Measurements from ENCODE around the gene ATF5. TPM values are rescaled to one million over a fixed set of nuclear protein-coding genes. Genes with fewer than 3 reads are reported as not detected.

The ATF5 gene
- total RNA-seq, 1 donor from 2014 or later: 13.8 TPM

GRCh38 chr19:49915271-49915670 is 13.7 kb upstream of the ATF5 start:
- ATAC-seq: no peak
- no peak for TF ChIP-seq CTCF (IDR thresholded peaks at IDR 0.05)
- Histone ChIP-seq H3K4me1 (peaks cover 22% of the 10 kb centered on the region), H3K4me3 (no peak overlapping the region), H3K27ac (no peak overlapping the region), H3K9me3 (no peaks in the 10 kb centered on the region), H3K27me3 (ENCODE audit: low read depth) (no peaks in the 10 kb centered on the region), H3K36me3 (peaks cover 43% of the 10 kb centered on the region)
- intact Hi-C loops (cut with DNase I): no loop called here
- no peak for DNase-seq

DNA sequence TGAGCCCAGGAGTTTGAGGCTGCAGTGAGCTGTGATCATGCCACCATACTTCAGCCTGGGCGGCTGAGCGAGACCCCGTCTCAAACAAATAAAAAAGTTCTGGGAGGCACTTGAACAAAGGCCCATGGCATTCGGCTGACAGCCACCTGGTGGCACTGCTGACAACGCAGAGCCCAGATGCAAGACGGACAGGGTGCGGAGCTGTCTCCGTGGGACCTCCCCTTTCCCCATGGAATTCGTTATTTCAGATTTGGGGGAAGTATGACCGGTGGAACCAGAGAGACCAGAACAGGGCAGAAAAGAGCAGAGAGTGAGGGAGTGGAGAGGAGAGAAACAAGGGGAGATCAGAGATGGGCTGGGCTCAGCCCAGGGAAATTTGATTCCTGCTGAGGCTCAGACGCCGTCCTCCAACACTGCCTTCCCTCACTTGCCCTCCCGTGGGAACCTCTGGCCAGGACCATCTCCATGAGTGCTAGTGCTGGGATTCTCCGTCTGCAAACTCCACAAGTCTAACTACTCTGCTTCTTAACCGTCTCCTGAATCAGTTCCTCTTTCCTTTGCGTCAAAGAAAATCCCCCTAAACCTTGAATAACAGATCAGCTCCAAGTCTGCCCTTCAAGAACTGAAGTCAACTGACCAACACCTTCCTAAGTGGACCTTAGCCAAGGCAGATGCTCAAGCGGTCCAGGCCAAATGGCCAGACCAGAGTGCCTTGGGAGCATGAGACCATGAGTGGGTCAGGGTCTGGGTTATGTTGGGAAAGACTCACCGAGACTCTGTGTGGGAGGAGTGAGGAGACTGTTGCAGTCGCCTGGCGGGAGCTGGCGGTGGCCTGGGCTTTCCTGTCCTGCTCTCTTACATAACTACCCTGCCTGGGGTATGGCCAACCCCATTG is 11.9 kb upstream of the ATF5 start:
- no peak for TF ChIP-seq CTCF (IDR thresholded peaks at IDR 0.05)
- intact Hi-C loops (cut with DNase I): no loop called here
- Histone ChIP-seq H3K4me1 (peaks cover 8% of the 10 kb centered on the region), H3K36me3 (peaks cover 55% of the 10 kb centered on the region), H3K27me3 (ENCODE audit: low read depth) (no peaks in the 10 kb centered on the region), H3K9me3 (no peaks in the 10 kb centered on the region), H3K27ac (no peak overlapping the region), H3K4me3 (no peak overlapping the region)
- no peak for DNase-seq
- peak; percentile 19 to 41 for ATAC-seq

- Histone ChIP-seq H3K27me3 (ENCODE audit: low read depth) (no peaks in the 10 kb centered on the region), H3K27ac (no peak overlapping the region), H3K36me3 (peaks cover 59% of the 10 kb centered on the region), H3K4me1 (peaks cover 5% of the 10 kb centered on the region), H3K4me3 (no peak overlapping the region), H3K9me3 (no peaks in the 10 kb centered on the region)
- TF ChIP-seq CTCF (IDR thresholded peaks at IDR 0.05): no peak
- ATAC-seq (no peak), DNase-seq (no peak)
- intact Hi-C loops (cut with DNase I): no loop called here
These were observed 10.9 kb upstream of the ATF5 start for GRCh38 chr19:49918089-49918488.

GRCh38 chr19:49920624-49921363 is 8.2 kb upstream of the ATF5 start:
- Histone ChIP-seq H3K36me3 (peaks cover 69% of the 10 kb centered on the region), H3K27me3 (ENCODE audit: low read depth) (no peaks in the 10 kb centered on the region), H3K4me1 (no peaks in the 10 kb centered on the region), H3K9me3 (no peaks in the 10 kb centered on the region), H3K4me3 (no peak overlapping the region), H3K27ac (no peak overlapping the region)
- ATAC-seq: no peak
- no peak for TF ChIP-seq CTCF (IDR thresholded peaks at IDR 0.05)
- DNase-seq: no peak
- intact Hi-C loops (cut with DNase I): no loop called here

- ATAC-seq (no peak), DNase-seq (no peak)
- peaks cover 71% of the 10 kb centered on the region for H3K36me3 ChIP-seq
- TF ChIP-seq CTCF (IDR thresholded peaks at IDR 0.05): no peak
- H3K27me3 ChIP-seq (ENCODE audit: low read depth): no peaks in the 10 kb centered on the region
- no peaks in the 10 kb centered on the region for H3K9me3 ChIP-seq
- H3K4me3 ChIP-seq: no peak overlapping the region
- no peak overlapping the region for H3K27ac ChIP-seq
- intact Hi-C loops (cut with DNase I): no loop called here
- H3K4me1 ChIP-seq: peaks cover 7% of the 10 kb centered on the region
These were observed 6.9 kb upstream of the ATF5 start for GRCh38 chr19:49921871-49922795.
